Fibroblast of mammary gland (primary cell): ENCODE results near the gene RAB26.

Experiments
- DNase-seq: peaks from one replicate; pipeline ENCODE4 v3.0.0-alpha.2; 2010; ENCODE audit warnings: low read depth
- H3K4me3 ChIP-seq: 2 replicates; pipeline ENCODE4 v1.5.1; 2011; ENCODE audit warnings: low read depth, mild to moderate bottlenecking, low read length, moderate library complexity; ENCODE audit not compliant: control insufficient read depth
- TF ChIP-seq, protein P1 (sequence below): conservative IDR thresholded peaks from 2 replicates; pipeline ENCODE4 v1.5.1; 2011; ENCODE audit warnings: low read depth, low read length, inconsistent platforms; ENCODE audit not compliant: control insufficient read depth, insufficient read depth

Gene RAB26

DNA sequence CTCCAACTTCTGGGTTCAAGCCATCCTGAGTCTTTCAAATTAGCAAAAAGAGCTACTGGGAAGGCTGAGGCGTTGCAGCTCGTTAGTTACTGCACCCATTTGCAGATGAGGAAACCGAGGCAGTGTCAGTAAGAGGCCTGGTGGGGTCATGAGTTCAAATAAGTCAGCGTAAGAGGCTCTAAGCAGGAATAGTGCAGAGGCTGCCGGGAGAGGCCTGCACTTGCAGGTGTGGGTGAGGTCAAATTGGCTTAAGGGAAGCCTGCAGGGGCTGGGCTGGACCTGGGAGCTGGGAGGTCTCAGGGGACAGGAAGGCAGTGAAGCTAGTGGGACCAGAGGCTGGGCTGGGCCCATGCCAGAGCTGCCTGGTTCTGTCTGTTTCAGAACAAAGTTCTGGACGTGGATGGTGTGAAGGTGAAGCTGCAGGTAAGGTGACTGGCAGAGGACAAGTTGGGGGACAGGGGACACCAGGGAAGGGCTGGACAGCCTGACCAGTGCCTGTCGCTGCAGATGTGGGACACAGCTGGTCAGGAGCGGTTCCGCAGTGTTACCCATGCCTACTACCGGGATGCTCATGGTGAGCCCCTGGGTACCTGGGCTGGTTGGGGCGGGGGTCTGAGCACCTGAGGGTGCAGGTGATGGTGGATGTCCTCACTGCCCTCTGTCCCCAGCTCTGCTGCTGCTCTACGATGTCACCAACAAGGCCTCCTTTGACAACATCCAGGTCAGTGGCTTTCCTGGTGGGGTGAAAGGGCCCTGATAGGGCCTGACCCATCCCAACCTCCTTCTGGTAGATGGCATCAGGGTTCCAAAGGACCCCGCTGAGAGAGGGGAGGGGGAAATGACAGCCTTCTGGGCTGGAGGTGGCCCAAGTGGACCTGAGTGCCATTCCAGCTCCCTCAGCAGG lies 3.0 kb downstream of the RAB26 start:
- H3K4me3 ChIP-seq = no peak overlapping the region
- TF ChIP-seq, protein P1, sequence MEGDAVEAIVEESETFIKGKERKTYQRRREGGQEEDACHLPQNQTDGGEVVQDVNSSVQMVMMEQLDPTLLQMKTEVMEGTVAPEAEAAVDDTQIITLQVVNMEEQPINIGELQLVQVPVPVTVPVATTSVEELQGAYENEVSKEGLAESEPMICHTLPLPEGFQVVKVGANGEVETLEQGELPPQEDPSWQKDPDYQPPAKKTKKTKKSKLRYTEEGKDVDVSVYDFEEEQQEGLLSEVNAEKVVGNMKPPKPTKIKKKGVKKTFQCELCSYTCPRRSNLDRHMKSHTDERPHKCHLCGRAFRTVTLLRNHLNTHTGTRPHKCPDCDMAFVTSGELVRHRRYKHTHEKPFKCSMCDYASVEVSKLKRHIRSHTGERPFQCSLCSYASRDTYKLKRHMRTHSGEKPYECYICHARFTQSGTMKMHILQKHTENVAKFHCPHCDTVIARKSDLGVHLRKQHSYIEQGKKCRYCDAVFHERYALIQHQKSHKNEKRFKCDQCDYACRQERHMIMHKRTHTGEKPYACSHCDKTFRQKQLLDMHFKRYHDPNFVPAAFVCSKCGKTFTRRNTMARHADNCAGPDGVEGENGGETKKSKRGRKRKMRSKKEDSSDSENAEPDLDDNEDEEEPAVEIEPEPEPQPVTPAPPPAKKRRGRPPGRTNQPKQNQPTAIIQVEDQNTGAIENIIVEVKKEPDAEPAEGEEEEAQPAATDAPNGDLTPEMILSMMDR = no peak

DNA sequence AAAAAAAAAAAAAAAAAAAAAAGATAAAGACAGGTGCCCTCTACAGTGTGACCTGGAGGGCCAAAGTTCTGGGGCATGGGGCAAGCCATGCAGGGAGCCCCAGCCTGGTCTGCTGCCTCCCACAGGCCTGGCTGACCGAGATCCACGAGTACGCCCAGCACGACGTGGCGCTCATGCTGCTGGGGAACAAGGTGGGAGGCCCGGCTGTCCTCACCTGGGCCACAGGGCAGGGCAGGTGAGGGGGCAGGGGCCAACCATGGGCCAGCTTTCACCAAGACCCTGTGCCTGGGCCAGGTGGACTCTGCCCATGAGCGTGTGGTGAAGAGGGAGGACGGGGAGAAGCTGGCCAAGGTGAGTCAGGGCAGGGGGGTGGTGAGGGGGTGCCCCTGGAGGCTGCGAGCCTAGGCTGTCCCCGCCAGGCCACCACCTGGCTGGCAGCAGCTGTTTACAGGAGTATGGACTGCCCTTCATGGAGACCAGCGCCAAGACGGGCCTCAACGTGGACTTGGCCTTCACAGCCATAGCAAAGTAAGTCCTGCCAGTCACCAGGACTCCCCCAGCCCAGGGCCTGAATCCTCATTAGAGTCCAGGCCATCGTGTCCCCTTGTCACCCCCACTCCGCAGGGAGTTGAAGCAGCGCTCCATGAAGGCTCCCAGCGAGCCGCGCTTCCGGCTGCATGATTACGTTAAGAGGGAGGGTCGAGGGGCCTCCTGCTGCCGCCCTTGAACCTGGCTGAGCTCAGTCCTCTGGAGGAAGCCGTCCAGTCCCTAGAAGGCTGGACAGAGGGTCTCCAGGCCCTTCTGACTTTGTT lies 4.5 kb downstream of the RAB26 start:
- H3K4me3 ChIP-seq = peak overlapping the region; percentile 100

More for the DNA sequence above, 3.0 kb downstream of the RAB26 start:
- peak; percentile 38 for DNase-seq

DNA sequence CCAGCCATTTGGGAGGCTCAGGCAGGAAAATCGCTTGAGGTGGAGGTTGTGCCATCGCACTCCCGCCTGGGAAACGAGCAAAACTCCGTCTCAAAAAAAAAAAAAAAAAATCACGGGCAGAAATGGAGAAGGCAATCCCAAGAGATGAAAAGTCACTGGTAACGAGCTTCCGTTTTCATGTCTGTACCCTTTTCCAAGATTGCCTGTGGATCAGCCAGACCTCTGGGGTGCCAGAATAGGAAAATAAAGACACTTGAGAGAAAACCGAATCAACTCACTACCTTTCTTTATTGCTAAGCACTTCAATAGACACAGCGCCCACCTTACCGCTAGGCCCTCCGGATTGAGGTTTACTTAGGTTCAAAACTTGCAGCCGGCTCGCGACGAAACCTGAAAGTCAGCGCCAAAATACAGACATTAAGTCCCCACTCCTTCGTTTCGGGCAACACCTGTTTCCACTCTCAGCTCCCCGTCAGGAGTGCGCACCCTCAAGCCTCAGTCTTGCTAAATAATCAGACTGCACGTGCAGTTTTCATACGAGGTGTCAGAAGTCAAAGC lies 6.2 kb downstream of the RAB26 start:
- no peak for DNase-seq
- H3K4me3 ChIP-seq = peak overlapping the region; percentile 100
- TF ChIP-seq, protein P1 = no peak

More for the DNA sequence above, 4.5 kb downstream of the RAB26 start:
- peak; percentile 40 for DNase-seq
- TF ChIP-seq, protein P1 = no peak

DNA sequence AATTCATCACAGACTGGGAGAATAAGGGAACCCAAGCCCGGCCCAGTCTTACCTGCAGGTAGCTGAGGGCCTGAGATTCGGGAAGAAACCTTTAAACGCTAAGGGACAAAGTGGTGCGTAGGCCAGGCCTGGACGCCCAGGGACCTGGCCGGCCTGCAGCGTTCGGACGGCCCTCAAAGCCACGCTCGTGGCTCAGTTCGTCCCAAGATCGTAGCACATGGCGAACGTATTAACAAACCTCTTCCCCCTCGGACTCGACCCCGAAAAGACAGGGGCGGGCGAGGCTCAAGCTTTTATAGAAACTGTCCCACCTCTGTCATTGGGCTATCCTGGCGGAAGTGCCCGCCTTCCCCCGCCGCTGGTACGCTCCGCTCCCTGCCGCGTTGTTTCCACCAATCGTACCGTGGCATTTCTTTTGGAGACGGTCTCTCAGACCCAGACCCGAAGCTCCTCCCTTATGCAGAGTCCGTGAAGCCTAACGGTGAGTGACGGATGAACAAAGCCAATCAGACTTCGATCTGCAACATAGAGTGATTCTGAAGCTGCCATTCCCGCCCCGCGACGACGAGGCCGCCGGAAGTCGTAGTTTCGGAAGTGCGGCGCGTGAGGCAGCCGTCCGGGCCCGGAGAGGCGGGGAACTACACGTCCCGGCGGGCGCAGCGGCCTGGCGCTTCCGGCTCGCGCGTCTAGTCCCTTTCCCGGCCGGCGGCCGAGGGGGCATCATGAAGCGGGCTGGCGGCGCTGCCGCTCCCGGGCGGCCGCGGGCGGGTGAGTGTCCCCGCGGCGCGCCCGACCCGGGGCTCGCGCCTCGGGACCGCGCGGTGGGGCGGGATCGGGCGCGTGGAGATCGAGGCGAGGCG lies 6.9 kb downstream of the RAB26 start, which contains the start of gene TRAF7:
TRAF7 (plus strand) TSS at position 692 of the 860 bp plus-strand sequence. CDS start 8,139 bp downstream, outside the sequence.
- H3K4me3 ChIP-seq = peak within 1 kb of the TSS; percentile 100
- TF ChIP-seq, protein P1 = no peak
- DNase-seq = peak; percentile 100

DNA sequence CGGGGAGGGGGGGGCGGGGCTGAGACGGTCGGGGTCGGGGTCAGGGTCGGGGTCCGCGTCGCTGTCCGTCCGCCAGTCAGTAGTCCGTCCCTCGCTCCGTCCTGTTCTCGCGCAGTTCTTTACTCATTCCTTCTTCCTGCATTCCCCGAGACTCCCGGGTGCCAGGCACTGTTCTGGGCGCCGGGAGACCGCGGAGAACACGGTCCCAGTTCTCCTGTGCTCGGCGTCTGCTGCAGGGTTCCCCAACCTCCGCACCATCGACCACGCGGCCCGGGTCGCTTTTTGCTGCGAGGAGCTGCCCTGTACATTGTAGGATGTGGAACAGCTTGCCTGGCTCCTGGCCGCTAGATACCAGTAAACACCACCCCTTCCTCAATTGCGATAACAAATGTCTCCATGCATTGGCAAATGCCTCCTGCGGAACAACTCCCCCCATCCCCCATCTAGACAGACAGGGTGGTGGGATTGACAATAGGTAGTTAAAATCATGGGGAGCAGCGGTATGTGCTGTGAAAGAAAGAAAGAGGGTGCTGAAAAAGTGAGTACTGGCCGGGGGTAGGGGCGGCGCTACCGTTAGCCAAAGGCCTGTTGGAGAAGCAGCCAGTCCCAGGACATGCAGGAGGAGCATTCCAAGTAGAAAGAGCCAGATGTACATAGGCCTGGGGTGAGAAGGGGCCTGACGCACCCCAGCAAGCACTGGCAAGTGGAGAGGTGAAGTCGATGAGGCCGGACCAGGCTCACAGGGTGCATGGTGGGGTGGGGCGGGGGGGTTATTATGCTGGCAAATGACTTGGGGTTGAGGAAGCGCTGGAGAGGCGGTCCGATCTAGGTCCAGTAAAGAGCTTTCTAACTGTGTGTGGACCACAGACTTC lies 7.8 kb downstream of the RAB26 start:
- peak overlapping the region; percentile 90 for H3K4me3 ChIP-seq
- TF ChIP-seq, protein P1 = no peak
- DNase-seq = peak; percentile 82
